OCI-LY7 (cell line): ENCODE results near the gene HMGXB4.

Source experiments
- EZH2phosphoT487 ChIP-seq: fragments of 200-600 bp; sonication (generic); IDR thresholded peaks from 2 replicates; pipeline ENCODE4 v1.6.1; 2018; ENCODE audit warnings: low read depth, borderline replicate concordance, mild to moderate bottlenecking, mixed run types, antibody characterized with exemption, low read length, moderate library complexity, mixed read lengths
- TF ChIP-seq, protein P1 (sequence below): fragments of 200-600 bp; sonication (generic); conservative IDR thresholded peaks from 2 replicates; pipeline ENCODE4 v1.5.1; 2014; ENCODE audit warnings: mild to moderate bottlenecking, antibody characterized with exemption, low read length, moderate library complexity, mixed read lengths

DNA sequence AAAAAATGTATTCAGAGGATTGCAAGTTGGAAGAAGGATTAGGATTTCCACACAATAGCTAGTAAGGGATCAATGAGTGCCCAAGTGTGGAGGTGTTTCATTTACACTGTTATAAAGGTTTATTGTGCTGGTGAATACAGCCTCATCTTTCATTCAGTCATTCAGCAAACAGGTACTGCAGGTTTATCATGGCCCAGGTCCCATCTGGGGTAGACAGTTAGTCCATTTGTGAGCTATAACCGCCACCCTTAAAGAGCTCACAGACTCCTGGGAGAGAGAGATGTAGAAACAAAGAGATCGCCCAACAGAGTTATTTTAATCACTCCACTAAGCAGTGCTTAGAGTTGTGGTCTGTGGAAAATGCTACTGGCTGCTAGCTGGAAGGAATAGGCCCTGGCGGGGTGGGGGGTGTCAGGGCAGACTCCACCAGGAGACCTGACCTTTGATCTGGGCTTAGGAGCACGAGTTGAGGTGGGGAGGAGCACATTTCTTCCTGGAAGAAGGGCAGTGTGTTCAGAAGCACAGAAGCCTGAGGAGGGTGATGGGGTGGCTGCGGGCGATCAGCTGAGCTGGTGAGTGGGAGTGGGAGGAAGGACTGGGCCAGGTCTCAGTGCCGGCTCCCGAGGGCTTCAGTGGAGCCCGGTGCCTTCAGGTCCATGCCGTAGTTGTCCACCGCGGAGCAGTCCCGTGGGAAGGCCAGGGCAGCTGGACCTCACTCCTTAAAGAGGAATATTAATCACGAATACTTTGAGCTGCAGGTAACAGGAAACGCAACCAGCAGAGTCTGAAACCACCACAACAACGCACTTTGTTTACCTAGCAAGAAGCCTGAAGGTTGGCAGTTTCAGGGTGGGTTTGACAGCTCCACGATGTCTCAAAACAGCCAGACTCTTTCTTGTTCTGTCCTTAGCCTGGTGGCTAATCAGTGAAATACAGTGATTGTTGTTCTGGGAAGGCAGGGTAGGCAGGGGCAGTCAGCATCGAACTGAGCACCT is 53.6 kb downstream of the HMGXB4 start:
- TF ChIP-seq, protein P1, sequence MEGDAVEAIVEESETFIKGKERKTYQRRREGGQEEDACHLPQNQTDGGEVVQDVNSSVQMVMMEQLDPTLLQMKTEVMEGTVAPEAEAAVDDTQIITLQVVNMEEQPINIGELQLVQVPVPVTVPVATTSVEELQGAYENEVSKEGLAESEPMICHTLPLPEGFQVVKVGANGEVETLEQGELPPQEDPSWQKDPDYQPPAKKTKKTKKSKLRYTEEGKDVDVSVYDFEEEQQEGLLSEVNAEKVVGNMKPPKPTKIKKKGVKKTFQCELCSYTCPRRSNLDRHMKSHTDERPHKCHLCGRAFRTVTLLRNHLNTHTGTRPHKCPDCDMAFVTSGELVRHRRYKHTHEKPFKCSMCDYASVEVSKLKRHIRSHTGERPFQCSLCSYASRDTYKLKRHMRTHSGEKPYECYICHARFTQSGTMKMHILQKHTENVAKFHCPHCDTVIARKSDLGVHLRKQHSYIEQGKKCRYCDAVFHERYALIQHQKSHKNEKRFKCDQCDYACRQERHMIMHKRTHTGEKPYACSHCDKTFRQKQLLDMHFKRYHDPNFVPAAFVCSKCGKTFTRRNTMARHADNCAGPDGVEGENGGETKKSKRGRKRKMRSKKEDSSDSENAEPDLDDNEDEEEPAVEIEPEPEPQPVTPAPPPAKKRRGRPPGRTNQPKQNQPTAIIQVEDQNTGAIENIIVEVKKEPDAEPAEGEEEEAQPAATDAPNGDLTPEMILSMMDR, result no peak
- TF ChIP-seq EZH2phosphoT487, result no peak
